GM12878 (cell line): ENCODE data around the gene PLA2G4E. TPM values are rescaled to one million over a fixed set of nuclear protein-coding genes. Genes with fewer than 3 reads are reported as not detected.

Experiments
- ATAC-seq: fragments of 200-7000 bp; cut with Tn5 transposase; 3 replicates; pipeline ENCODE4 v1.9.1; 2020; ENCODE audit warnings: mild to moderate bottlenecking, moderate library complexity
- BruUV-seq: library from RNA; stranded (reverse); fragments of 400-500 nt; replicated peaks from 2 replicates; lab custom pipeline; 2021; lab: Mats Ljungman, UMichigan
- CTCF ChIA-PET: fragments of 300-600 bp; sonication (Branson Sonifier 250); formaldehyde crosslinking; extraction: SDS; loops from one replicate; lab custom pipeline; 2021; ENCODE audit warnings: inconsistent platforms; lab: Yijun Ruan, JAX
- POLR2A ChIA-PET: fragments of 350-600 bp; formaldehyde crosslinking; extraction: SDS; loops from one replicate; lab custom pipeline; 2021; ENCODE audit warnings: inconsistent platforms; lab: Charles Lee
- RAD21 ChIA-PET: fragments of 300-600 bp; sonication (Branson Sonifier 250); formaldehyde crosslinking; loops from one replicate; lab custom pipeline; 2023; ENCODE audit warnings: antibody characterized with exemption; ENCODE audit not compliant: unreplicated experiment; lab: Charles Lee
- SMC1A ChIA-PET: fragments of 300-600 bp; sonication (Branson Sonifier 250); formaldehyde crosslinking; loops from one replicate; lab custom pipeline; 2023; ENCODE audit not compliant: unreplicated experiment, uncharacterized antibody; lab: Charles Lee
- DNase-seq: peaks from one replicate; pipeline ENCODE4 v3.0.0-alpha.2; 2011; ENCODE audit warnings: low read depth, low spot score
- FAIRE-seq: peaks from 3 replicates; lab custom pipeline; 2011; peaks lifted over from hg19 to GRCh38; lab: Jason Lieb, UNC
- H2AFZ ChIP-seq: 2 replicates; pipeline ENCODE4 v1.6.0; 2011; ENCODE audit warnings: low read depth, low read length, control low read depth; ENCODE audit not compliant: control insufficient read depth
- H3K27ac ChIP-seq: 2 replicates; pipeline ENCODE4 v1.5.1; 2011; ENCODE audit warnings: control low read depth; ENCODE audit not compliant: control insufficient read depth, insufficient read depth
- H3K27me3 ChIP-seq, 2 experiments: replicated peaks in 1 of 2; 2 replicates each; pipeline versions ENCODE4 v1.6.0 to v1.6.1; 2011; ENCODE audit warnings: low read length in 1 of 2; ENCODE audit not compliant: control insufficient read depth in 2 of 2, insufficient read depth in 2 of 2
- H3K36me3 ChIP-seq, 2 experiments: 2 replicates each; pipeline ENCODE4 v1.5.1; 2011; ENCODE audit warnings: low read length in 1 of 2; ENCODE audit not compliant: control insufficient read depth in 2 of 2, insufficient read depth in 2 of 2
- H3K4me1 ChIP-seq: 2 replicates; pipeline ENCODE4 v1.6.1; 2011; ENCODE audit warnings: mild to moderate bottlenecking, low read length, moderate library complexity, mixed read lengths; ENCODE audit not compliant: control insufficient read depth, insufficient read depth
- H3K4me2 ChIP-seq: 2 replicates; pipeline ENCODE4 v1.6.0; 2011; ENCODE audit warnings: control low read depth; ENCODE audit not compliant: control insufficient read depth, insufficient read depth
- H3K4me3 ChIP-seq: fragments of 200-600 bp; sonication (generic); 2 replicates; pipeline ENCODE4 v1.5.1; 2016
- H3K79me2 ChIP-seq: 2 replicates; pipeline ENCODE4 v1.6.0; 2011; ENCODE audit warnings: low read length; ENCODE audit not compliant: control insufficient read depth, insufficient read depth
- H3K9ac ChIP-seq: 2 replicates; pipeline ENCODE4 v1.8.0; 2011; ENCODE audit warnings: low read length, control low read depth, mixed read lengths; ENCODE audit not compliant: control insufficient read depth, insufficient read depth
- H3K9me3 ChIP-seq: replicated peaks from 3 replicates; pipeline ENCODE4 v1.5.1; 2011; ENCODE audit warnings: mild to moderate bottlenecking, low read length; ENCODE audit not compliant: control insufficient read depth, insufficient read depth
- H4K20me1 ChIP-seq: 2 replicates; pipeline ENCODE4 v1.6.0; 2011; ENCODE audit not compliant: control insufficient read depth, insufficient read depth
- NFYA ChIP-seq: IDR thresholded peaks from 2 replicates; pipeline ENCODE4 v1.6.1; 2011; ENCODE audit warnings: low read depth, mild to moderate bottlenecking, low read length, improper control_type of control experiment, borderline replicate concordance
- NR2C2 ChIP-seq: IDR thresholded peaks from 2 replicates; pipeline ENCODE4 v1.6.1; 2011; ENCODE audit warnings: borderline replicate concordance, low read depth; ENCODE audit not compliant: control insufficient read depth, insufficient read length
- NRF1 ChIP-seq: conservative IDR thresholded peaks from 2 replicates; pipeline ENCODE4 v1.6.1; 2011; ENCODE audit warnings: mild to moderate bottlenecking, low read depth, low read length, improper control_type of control experiment
- PAX8 ChIP-seq: fragments of 450-650 bp; IDR thresholded peaks from 2 replicates; pipeline ENCODE4 v1.6.1; 2017; ENCODE audit warnings: mild to moderate bottlenecking, moderate library complexity
- RELB ChIP-seq: fragments of 450-650 bp; IDR thresholded peaks from 2 replicates; pipeline ENCODE4 v1.6.1; 2017; ENCODE audit warnings: low read depth, mild to moderate bottlenecking, moderate library complexity
- SMAD5 ChIP-seq: IDR thresholded peaks from 2 replicates; pipeline ENCODE4 v1.6.1; 2016; ENCODE audit warnings: antibody characterized with exemption, low read depth
- SREBF1 ChIP-seq: IDR thresholded peaks from 2 replicates; pipeline ENCODE4 v1.6.1; 2012; ENCODE audit warnings: mild to moderate bottlenecking, low read length
- TAF1 ChIP-seq: IDR thresholded peaks from 2 replicates; pipeline ENCODE4 v1.6.1; 2011; ENCODE audit warnings: mild to moderate bottlenecking, low read depth, low read length, borderline replicate concordance
- YY1 ChIP-seq: IDR thresholded peaks from 2 replicates; pipeline ENCODE4 v1.6.1; 2011; ENCODE audit warnings: low read depth, mild to moderate bottlenecking, low read length
- ZNF274 ChIP-seq: IDR thresholded peaks from one replicate; pipeline ENCODE4 v1.8.0; 2011; ENCODE audit not compliant: insufficient read length, insufficient read depth
- ZNF592 ChIP-seq: fragments of 450-650 bp; IDR thresholded peaks from 2 replicates; pipeline ENCODE4 v1.6.1; 2017; ENCODE audit warnings: mild to moderate bottlenecking, moderate library complexity
- WGBS: methylation state at CpG from one replicate; pipeline ENCODE4 v1.1.6; 2016; ENCODE audit warnings: low lambda C conversion rate; ENCODE audit not compliant: insufficient replicate concordance, insufficient coverage; ENCODE audit errors: missing lambda C conversion rate; 5-methylcytosine and 5-hydroxymethylcytosine counted together
- in situ Hi-C: fragments of 300-500 bp; cut with MboI; formaldehyde crosslinking; loops from 9 replicates; pipeline ENCODE4 v1.14.3; 2018; ENCODE audit warnings: mixed read lengths
- intact Hi-C: fragments of 100-400 bp; cut with micrococcal nuclease; formaldehyde crosslinking; loops from one replicate; pipeline ENCODE4 v1.14.2; 2022; ENCODE audit not compliant: unreplicated experiment
- polyA plus RNA-seq, 11 experiments: library from polyadenylated mRNA; depleted of rRNA in 4 of 11; unstranded in 6 of 11; stranded (reverse) in 5 of 11; fragments of >200 nt; fragmentation: Nextera tagmentation in 4 of 11; fragmentation: Illumina TruSeq in 1 of 11; extraction: Ambion mirVana in 4 of 11; extraction: Trizol in 1 of 11; gene quantifications; 1 replicate in 1 of 11; 2 replicates in 10 of 11; pipeline versions ENCODE4 v1.2.1 to v1.2.3, GENCODE V29; 2011 to 2016; ENCODE audit warnings: inconsistent platforms in 2 of 11, missing spikeins in 2 of 11, low read depth in 1 of 11
- total RNA-seq, 4 experiments: library from RNA; depleted of rRNA in 3 of 4; stranded (reverse); fragments of >200 nt in 3 of 4; fragmentation: Illumina TruSeq in 1 of 4; extraction: Trizol in 1 of 4; gene quantifications; 2 replicates each; pipeline versions ENCODE4 v1.2.1 to v1.2.3, GENCODE V29; 2013 to 2021

Gene PLA2G4E
- total and polyA plus RNA-seq, 10 of the 15 experiments (the other 5 are each of a cell fraction or from before 2014, with no cell fraction given) = 0.05 to 0.32 (median 0.06) TPM; not detected in 5

GRCh38 chr15:41945731-41946130, 75.1 kb downstream of the PLA2G4E start:
- BruUV-seq = no TSS peak
- Histone ChIP-seq H3K27me3 (no peaks in the 10 kb centered on the region), H3K9ac (no peak overlapping the region), H3K79me2 (peaks cover 13% of the 10 kb centered on the region), H3K9me3 (no peaks in the 10 kb centered on the region), H3K4me1 (no peaks in the 10 kb centered on the region), H4K20me1 (peaks cover 5% of the 10 kb centered on the region), H3K4me2 (no peak overlapping the region), H3K36me3 (peaks cover 29 to 38% of the 10 kb centered on the region in 2 experiments), H2AFZ (no peak overlapping the region), H3K27ac (no peak overlapping the region), H3K4me3 (no peak overlapping the region)
- ChIA-PET SMC1A (interaction anchor here (0.6 kb wide), 1 partner anchor 1491 kb away, joined by 3 read pairs; no protein-coding TSS in a partner anchor), RAD21 (no interaction called here), POLR2A (no interaction called here), CTCF (interaction anchor here (1.3 kb wide), 1 partner anchor 9 kb away, joined by 3 read pairs; no protein-coding TSS in a partner anchor)
- DNase-seq (no peak), FAIRE-seq (no peak), ATAC-seq (no peak)
- intact Hi-C loops = no loop called here
- in situ Hi-C loops = no loop called here
- no peak for TF ChIP-seq RELB
- WGBS = 99% methylated on average over 11 of the region's 11 CpGs

- Histone ChIP-seq H3K9ac (no peak overlapping the region), H4K20me1 (peaks cover 5% of the 10 kb centered on the region), H3K4me1 (no peaks in the 10 kb centered on the region), H3K27ac (no peak overlapping the region), H3K27me3 (no peaks in the 10 kb centered on the region), H3K79me2 (peaks cover 13% of the 10 kb centered on the region), H3K4me3 (no peak overlapping the region), H3K9me3 (no peaks in the 10 kb centered on the region), H3K36me3 (peaks cover 29 to 38% of the 10 kb centered on the region in 2 experiments), H2AFZ (no peak overlapping the region), H3K4me2 (no peak overlapping the region)
- no peak for FAIRE-seq
- no peak for DNase-seq
- ChIA-PET SMC1A (interaction anchor here (0.6 kb wide), 1 partner anchor 1490 kb away, joined by 3 read pairs; no protein-coding TSS in a partner anchor), CTCF (interaction anchor here (0.7 to 1.3 kb wide), 2 partner anchors 9 to 26 kb away, joined by 3 read pairs; no protein-coding TSS in a partner anchor), POLR2A (no interaction called here), RAD21 (interaction anchor here (1.0 kb wide), 1 partner anchor 12 kb away, joined by 3 read pairs; no protein-coding TSS in a partner anchor)
- no peak for ATAC-seq
- BruUV-seq = no TSS peak
- intact Hi-C loops = no loop called here
- TF ChIP-seq NFYA (no peak), ZNF592 (no peak), NRF1 (no peak), NR2C2 (no peak), TAF1 (no peak), PAX8 (no peak), YY1 (no peak), SREBF1 (no peak), ZNF274 (no peak), SMAD5 (no peak)
- WGBS = 82% methylated on average over 6 of the region's 6 CpGs
- in situ Hi-C loops = no loop called here
These were observed 75.6 kb downstream of the PLA2G4E start for GRCh38 chr15:41945221-41945620.
